Activated CD4-positive, alpha-beta memory T cell treated with anti-CD3 and anti-CD28 coated beads for 36 hours (primary cell): ENCODE data around the gene ERBB4. TPM values are rescaled to one million over a fixed set of nuclear protein-coding genes. Genes with fewer than 3 reads are reported as not detected.

Experiments used
- CTCF ChIA-PET: fragments of 350-600 bp; sonication (Branson Sonifier 250); formaldehyde crosslinking; loops from one replicate; lab custom pipeline; 2021; ENCODE audit warnings: antibody characterized with exemption, inconsistent platforms; lab: Charles Lee
- POLR2A ChIA-PET: fragments of 350-600 bp; sonication (Branson Sonifier 250); formaldehyde crosslinking; loops from one replicate; lab custom pipeline; 2021; ENCODE audit warnings: antibody characterized with exemption; lab: Charles Lee
- DNase-seq: peaks from one replicate; pipeline ENCODE4 v3.0.0-alpha.2; 2020
- H3K27ac Mint-ChIP-seq: one replicate; pipeline ENCODE4 v1.8.0; 2021; ENCODE audit warnings: mixed read lengths
- H3K27me3 Mint-ChIP-seq: one replicate; pipeline ENCODE4 v1.8.0; 2021; ENCODE audit warnings: mixed read lengths
- H3K36me3 Mint-ChIP-seq: one replicate; pipeline ENCODE4 v1.8.0; 2021; ENCODE audit warnings: mixed read lengths
- H3K4me1 Mint-ChIP-seq: one replicate; pipeline ENCODE4 v1.8.0; 2021; ENCODE audit warnings: low read depth, mixed read lengths
- H3K4me3 Mint-ChIP-seq: one replicate; pipeline ENCODE4 v1.8.0; 2021; ENCODE audit warnings: mild to moderate bottlenecking, mixed read lengths
- H3K9me3 Mint-ChIP-seq: one replicate; pipeline ENCODE4 v1.8.0; 2021; ENCODE audit warnings: mixed read lengths
- intact Hi-C: fragments of 100-400 bp; cut with micrococcal nuclease; formaldehyde crosslinking; loops from one replicate; pipeline ENCODE4 v1.15.1; 2023
- total RNA-seq, 2 experiments: library from RNA; stranded (reverse); gene quantifications; one replicate each; pipeline ENCODE4 v1.2.3, GENCODE V29; 2021

Gene ERBB4
- total RNA-seq, 2 experiments from 2014 or later, result not detected

DNA sequence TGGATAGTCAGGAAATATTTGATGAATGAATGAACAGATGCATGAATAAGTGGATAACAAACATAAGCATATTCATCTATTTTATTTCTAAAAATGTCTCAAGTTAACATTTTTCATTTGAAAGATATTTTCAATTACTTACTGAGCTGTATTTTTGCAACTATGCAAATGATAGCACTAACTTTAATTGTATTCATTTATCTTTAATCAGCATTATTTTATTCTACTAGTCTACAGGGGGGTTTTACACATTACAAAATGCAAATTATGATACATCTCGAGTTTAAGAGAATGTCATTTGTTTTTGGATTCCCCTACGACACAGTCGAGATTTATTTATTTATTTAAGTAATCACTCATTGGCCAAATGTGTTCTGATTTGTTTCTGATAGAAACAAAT, 530.6 kb downstream of the ERBB4 start:
- POLR2A ChIA-PET, result no interaction called here

DNA sequence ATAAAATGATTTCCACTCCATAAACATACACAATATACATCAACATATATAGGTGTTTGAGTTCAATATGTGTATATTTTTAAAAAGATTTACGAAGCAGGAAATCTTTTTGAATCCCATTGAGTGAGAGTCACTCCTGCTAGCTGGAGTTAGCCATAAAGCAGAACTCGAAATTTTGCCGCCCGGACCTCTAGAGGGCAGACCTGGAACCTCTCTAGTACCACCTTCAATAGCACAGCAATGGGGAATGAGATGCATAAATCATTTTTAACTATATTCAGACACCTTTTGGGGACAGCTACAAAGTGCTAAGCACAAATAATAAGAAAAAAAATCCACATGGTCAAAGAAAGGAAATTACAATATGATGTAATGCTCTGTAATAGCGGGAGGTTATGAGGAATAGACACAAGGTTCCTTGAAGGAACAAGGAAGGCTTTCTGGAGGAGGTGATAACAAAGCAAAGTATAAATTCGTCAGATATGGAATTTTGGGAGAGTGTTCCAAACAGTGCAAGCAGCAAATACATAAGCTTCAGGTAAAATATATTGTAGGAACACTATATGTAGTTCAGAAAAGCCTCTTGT, 533.4 kb downstream of the ERBB4 start:
- POLR2A ChIA-PET, result no interaction called here

More for the DNA sequence above, 530.6 kb downstream of the ERBB4 start:
- no peak for DNase-seq
- CTCF ChIA-PET, result no interaction called here
- Mint-ChIP-seq H3K4me3 (no peak overlapping the region), H3K36me3 (no peaks in the 10 kb centered on the region), H3K9me3 (peaks cover 4% of the 10 kb centered on the region), H3K27ac (no peak overlapping the region), H3K27me3 (no peaks in the 10 kb centered on the region), H3K4me1 (no peaks in the 10 kb centered on the region)
- intact Hi-C loops, result no loop called here

GRCh38 chr2:212001325-212001724, 537.3 kb downstream of the ERBB4 start:
- intact Hi-C loops, result no loop called here
- POLR2A ChIA-PET, result no interaction called here

More for the DNA sequence above, 533.4 kb downstream of the ERBB4 start:
- Mint-ChIP-seq H3K4me1 (no peaks in the 10 kb centered on the region), H3K36me3 (no peaks in the 10 kb centered on the region), H3K27ac (no peak overlapping the region), H3K9me3 (peaks cover 4% of the 10 kb centered on the region), H3K4me3 (no peak overlapping the region), H3K27me3 (no peaks in the 10 kb centered on the region)
- CTCF ChIA-PET, result no interaction called here
- intact Hi-C loops, result no loop called here
- DNase-seq, result no peak

GRCh38 chr2:211996857-211997256, 541.7 kb downstream of the ERBB4 start:
- no peak for DNase-seq
- H3K4me1 Mint-ChIP-seq, result no peaks in the 10 kb centered on the region
- H3K36me3 Mint-ChIP-seq, result no peaks in the 10 kb centered on the region
- H3K9me3 Mint-ChIP-seq, result no peaks in the 10 kb centered on the region
- intact Hi-C loops, result no loop called here
- no peaks in the 10 kb centered on the region for H3K27me3 Mint-ChIP-seq
- no peak overlapping the region for H3K27ac Mint-ChIP-seq
- ChIA-PET POLR2A (no interaction called here), CTCF (no interaction called here)
- H3K4me3 Mint-ChIP-seq, result no peak overlapping the region

More at GRCh38 chr2:212001325-212001724, 537.3 kb downstream of the ERBB4 start:
- no peaks in the 10 kb centered on the region for H3K9me3 Mint-ChIP-seq
- no peaks in the 10 kb centered on the region for H3K27me3 Mint-ChIP-seq
- no peak overlapping the region for H3K27ac Mint-ChIP-seq
- no peaks in the 10 kb centered on the region for H3K36me3 Mint-ChIP-seq
- no peaks in the 10 kb centered on the region for H3K4me1 Mint-ChIP-seq
- H3K4me3 Mint-ChIP-seq, result no peak overlapping the region
- CTCF ChIA-PET, result no interaction called here
- DNase-seq, result no peak

DNA sequence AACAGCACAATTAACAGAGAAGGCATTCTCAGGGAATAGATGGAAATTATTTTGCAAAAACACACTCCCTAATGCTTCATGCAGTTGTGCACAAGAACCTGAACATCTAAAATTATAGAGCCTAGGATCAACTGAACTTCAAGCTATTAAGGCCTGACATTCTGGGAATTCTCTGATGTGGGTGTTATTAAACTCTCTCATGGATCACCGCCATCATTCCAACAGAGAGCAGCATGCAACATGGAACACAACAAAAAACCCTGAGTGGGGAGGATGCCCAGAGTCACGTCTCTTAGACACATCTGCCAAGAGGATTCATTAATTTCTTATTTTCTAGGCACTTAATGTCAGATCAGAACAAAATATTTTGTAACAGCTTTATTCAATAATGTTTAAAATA, 543.8 kb downstream of the ERBB4 start:
- Mint-ChIP-seq H3K27me3 (no peaks in the 10 kb centered on the region), H3K9me3 (peaks cover 3% of the 10 kb centered on the region), H3K4me3 (no peak overlapping the region), H3K36me3 (no peaks in the 10 kb centered on the region), H3K4me1 (no peaks in the 10 kb centered on the region), H3K27ac (no peak overlapping the region)
- intact Hi-C loops, result no loop called here
- ChIA-PET POLR2A (no interaction called here), CTCF (no interaction called here)
- DNase-seq, result no peak

- Mint-ChIP-seq H3K4me1 (no peaks in the 10 kb centered on the region), H3K9me3 (peaks cover 6% of the 10 kb centered on the region), H3K4me3 (no peak overlapping the region), H3K27ac (no peak overlapping the region), H3K36me3 (no peaks in the 10 kb centered on the region), H3K27me3 (no peaks in the 10 kb centered on the region)
- intact Hi-C loops, result no loop called here
- ChIA-PET CTCF (no interaction called here), POLR2A (no interaction called here)
- DNase-seq, result no peak
Measured at GRCh38 chr2:211990335-211990734, 548.3 kb downstream of the ERBB4 start.

- ChIA-PET POLR2A (no interaction called here), CTCF (no interaction called here)
- no peak for DNase-seq
- Mint-ChIP-seq H3K36me3 (no peaks in the 10 kb centered on the region), H3K4me1 (no peaks in the 10 kb centered on the region), H3K4me3 (no peak overlapping the region), H3K27me3 (no peaks in the 10 kb centered on the region), H3K9me3 (peaks cover 3% of the 10 kb centered on the region), H3K27ac (no peak overlapping the region)
- intact Hi-C loops, result no loop called here
Measured at GRCh38 chr2:211986313-211986712, 552.3 kb downstream of the ERBB4 start.

DNA sequence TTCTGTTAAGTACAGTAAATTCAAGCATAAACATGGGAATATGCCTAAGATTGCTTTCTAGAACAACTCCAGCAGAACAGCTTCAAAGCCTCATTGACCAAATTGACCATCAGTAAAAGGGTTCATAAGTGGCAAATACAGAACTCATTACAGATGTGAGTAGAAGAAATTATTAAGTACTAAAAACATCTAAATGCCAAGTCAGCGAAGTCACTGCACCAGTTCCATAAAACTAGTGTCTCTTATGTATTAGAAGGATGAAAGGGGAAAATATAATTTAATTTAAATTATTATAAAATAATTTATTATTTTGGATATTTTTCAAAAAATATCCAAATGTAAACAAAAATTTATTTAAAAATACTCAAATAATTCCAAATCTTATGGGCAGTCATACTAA, 553.2 kb downstream of the ERBB4 start:
- intact Hi-C loops, result no loop called here
- no peak overlapping the region for H3K27ac Mint-ChIP-seq
- no peaks in the 10 kb centered on the region for H3K27me3 Mint-ChIP-seq
- no peak for DNase-seq
- H3K36me3 Mint-ChIP-seq, result no peaks in the 10 kb centered on the region
- ChIA-PET CTCF (no interaction called here), POLR2A (no interaction called here)
- H3K9me3 Mint-ChIP-seq, result peaks cover 3% of the 10 kb centered on the region
- no peak overlapping the region for H3K4me3 Mint-ChIP-seq
- no peaks in the 10 kb centered on the region for H3K4me1 Mint-ChIP-seq

GRCh38 chr2:211982162-211982561, 556.4 kb downstream of the ERBB4 start:
- DNase-seq, result no peak
- H3K9me3 Mint-ChIP-seq, result peaks cover 3% of the 10 kb centered on the region
- POLR2A ChIA-PET, result no interaction called here
- H3K4me1 Mint-ChIP-seq, result no peaks in the 10 kb centered on the region
- no peaks in the 10 kb centered on the region for H3K36me3 Mint-ChIP-seq
- H3K27me3 Mint-ChIP-seq, result no peaks in the 10 kb centered on the region
- intact Hi-C loops, result no loop called here
- H3K4me3 Mint-ChIP-seq, result no peak overlapping the region
- CTCF ChIA-PET, result no interaction called here
- H3K27ac Mint-ChIP-seq, result no peak overlapping the region

DNA sequence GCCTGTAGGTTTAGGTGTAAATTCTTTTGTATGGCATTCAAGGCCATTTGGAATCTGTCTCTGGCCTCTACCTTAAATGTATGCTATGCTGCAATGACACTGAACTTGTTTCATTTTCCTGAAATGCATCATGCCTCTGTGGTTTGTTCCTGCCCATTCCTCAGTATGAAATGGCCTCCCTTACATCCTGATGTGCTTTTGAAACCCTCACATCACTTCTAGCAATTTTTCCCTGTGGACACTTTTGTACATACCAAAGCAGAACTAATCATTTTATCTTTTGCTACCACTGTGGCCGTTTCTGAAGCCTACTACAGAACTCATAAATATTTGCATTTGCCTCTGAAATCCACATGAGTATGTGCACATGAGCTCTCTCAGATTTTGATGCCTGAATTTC, 557.2 kb downstream of the ERBB4 start:
- H3K4me1 Mint-ChIP-seq, result no peaks in the 10 kb centered on the region
- H3K36me3 Mint-ChIP-seq, result no peaks in the 10 kb centered on the region
- peaks cover 3% of the 10 kb centered on the region for H3K9me3 Mint-ChIP-seq
- DNase-seq, result no peak
- no peak overlapping the region for H3K4me3 Mint-ChIP-seq
- no peaks in the 10 kb centered on the region for H3K27me3 Mint-ChIP-seq
- no peak overlapping the region for H3K27ac Mint-ChIP-seq
- ChIA-PET POLR2A (no interaction called here), CTCF (no interaction called here)
- intact Hi-C loops, result no loop called here

- H3K27me3 Mint-ChIP-seq, result no peaks in the 10 kb centered on the region
- peaks cover 11% of the 10 kb centered on the region for H3K9me3 Mint-ChIP-seq
- no peak overlapping the region for H3K4me3 Mint-ChIP-seq
- intact Hi-C loops, result no loop called here
- H3K4me1 Mint-ChIP-seq, result no peaks in the 10 kb centered on the region
- DNase-seq, result no peak
- H3K27ac Mint-ChIP-seq, result no peak overlapping the region
- ChIA-PET CTCF (no interaction called here), POLR2A (no interaction called here)
- H3K36me3 Mint-ChIP-seq, result no peaks in the 10 kb centered on the region
Measured at GRCh38 chr2:211976076-211976475, 562.5 kb downstream of the ERBB4 start.

GRCh38 chr2:211967234-211967633, 571.4 kb downstream of the ERBB4 start:
- no peak for DNase-seq
- Mint-ChIP-seq H3K27ac (no peak overlapping the region), H3K27me3 (no peaks in the 10 kb centered on the region), H3K4me1 (no peaks in the 10 kb centered on the region), H3K4me3 (no peak overlapping the region), H3K9me3 (peaks cover 8% of the 10 kb centered on the region), H3K36me3 (no peaks in the 10 kb centered on the region)
- intact Hi-C loops, result no loop called here
- ChIA-PET POLR2A (no interaction called here), CTCF (no interaction called here)

- POLR2A ChIA-PET, result no interaction called here
- CTCF ChIA-PET, result no interaction called here
- intact Hi-C loops, result no loop called here
- Mint-ChIP-seq H3K4me1 (no peaks in the 10 kb centered on the region), H3K4me3 (no peak overlapping the region), H3K27ac (no peak overlapping the region), H3K36me3 (no peaks in the 10 kb centered on the region), H3K9me3 (peaks cover 5% of the 10 kb centered on the region), H3K27me3 (no peaks in the 10 kb centered on the region)
- DNase-seq, result no peak
Measured at GRCh38 chr2:211963969-211964368, 574.6 kb downstream of the ERBB4 start.
